CD8-positive, alpha-beta memory T cell (primary cell): ENCODE measurements around the gene GPC6. TPM values are rescaled to one million over a fixed set of nuclear protein-coding genes. Genes with fewer than 3 reads are reported as not detected.

ENCODE experiments used
- CTCF ChIA-PET: fragments of 350-600 bp; sonication (Branson Sonifier 250); formaldehyde crosslinking; loops from one replicate; lab custom pipeline; 2021; ENCODE audit warnings: antibody characterized with exemption; lab: Charles Lee
- POLR2A ChIA-PET: fragments of 350-600 bp; sonication (Branson Sonifier 250); formaldehyde crosslinking; loops from one replicate; lab custom pipeline; 2021; ENCODE audit warnings: antibody characterized with exemption; lab: Charles Lee
- DNase-seq, 5 donors: peaks; one replicate each; pipeline versions ENCODE4 v3.0.0 to v3.0.0-alpha.2; 2020 to 2022; ENCODE audit warnings: mixed read lengths in 1 of 5
- H3K27ac ChIP-seq: one replicate; pipeline ENCODE4 v1.7.0; 2013; ENCODE audit warnings: low read depth, mild to moderate bottlenecking, low read length, moderate library complexity
- H3K27me3 ChIP-seq: 2 replicates; pipeline ENCODE4 v1.7.0; 2013; ENCODE audit warnings: low read length, mild to moderate bottlenecking; ENCODE audit not compliant: insufficient read depth, poor library complexity, severe bottlenecking
- H3K36me3 ChIP-seq: 2 replicates; pipeline ENCODE4 v1.7.0; 2013; ENCODE audit warnings: mild to moderate bottlenecking, low read length, moderate library complexity; ENCODE audit not compliant: insufficient read depth
- H3K4me1 ChIP-seq: 2 replicates; pipeline ENCODE4 v1.7.0; 2013; ENCODE audit warnings: mild to moderate bottlenecking, low read length, moderate library complexity; ENCODE audit not compliant: insufficient read depth
- H3K4me3 ChIP-seq: 2 replicates; pipeline ENCODE4 v1.7.0; 2013; ENCODE audit warnings: mild to moderate bottlenecking, low read length
- H3K9me3 ChIP-seq: 2 replicates; pipeline ENCODE4 v1.7.0; 2013; ENCODE audit warnings: mild to moderate bottlenecking, low read length
- H3K27ac Mint-ChIP-seq, 8 donors: one replicate each; pipeline ENCODE4 v1.8.0; 2020 to 2021; ENCODE audit warnings: mixed read lengths in 8 of 8, mild to moderate bottlenecking in 6 of 8, inconsistent platforms in 3 of 8, moderate library complexity in 3 of 8
- H3K27me3 Mint-ChIP-seq, 2 donors: one replicate each; pipeline ENCODE4 v1.8.0; 2020 to 2021; ENCODE audit warnings: mixed read lengths in 2 of 2, mild to moderate bottlenecking in 1 of 2, moderate library complexity in 1 of 2
- H3K36me3 Mint-ChIP-seq, 3 donors: one replicate each; pipeline ENCODE4 v1.8.0; 2020 to 2021; ENCODE audit warnings: mixed read lengths in 3 of 3, inconsistent platforms in 1 of 3, mild to moderate bottlenecking in 1 of 3
- H3K4me1 Mint-ChIP-seq, 3 donors: one replicate each; pipeline ENCODE4 v1.8.0; 2020 to 2021; ENCODE audit warnings: mixed read lengths in 3 of 3, inconsistent platforms in 1 of 3, mild to moderate bottlenecking in 1 of 3
- H3K4me3 Mint-ChIP-seq, 7 donors: one replicate each; pipeline ENCODE4 v1.8.0; 2020 to 2021; ENCODE audit warnings: mixed read lengths in 7 of 7, mild to moderate bottlenecking in 6 of 7, moderate library complexity in 4 of 7, inconsistent platforms in 2 of 7
- H3K9me3 Mint-ChIP-seq, 5 donors: one replicate each; pipeline ENCODE4 v1.8.0; 2020 to 2022; ENCODE audit warnings: mixed read lengths in 5 of 5, mild to moderate bottlenecking in 3 of 5, moderate library complexity in 2 of 5, inconsistent platforms in 1 of 5
- polyA plus RNA-seq: library from polyadenylated mRNA; unstranded; fragments of 300-500 nt; fragmentation: Illumina TruSeq; gene quantifications from one replicate; pipeline ENCODE4 v1.2.3, GENCODE V29; 2021
- total RNA-seq, 2 experiments: library from RNA; stranded (reverse); gene quantifications; one replicate each; pipeline ENCODE4 v1.2.3, GENCODE V29; 2021

GPC6 gene
- total and polyA plus RNA-seq, 3 experiments from 2014 or later = not detected

- no peaks in the 10 kb centered on the region for H3K4me1 Mint-ChIP-seq
- DNase-seq = no peak
- H3K36me3 Mint-ChIP-seq = no peaks in the 10 kb centered on the region
- H3K4me3 Mint-ChIP-seq = no peak overlapping the region
- H3K27ac Mint-ChIP-seq = no peak overlapping the region
- Histone ChIP-seq H3K4me1 (no peaks in the 10 kb centered on the region), H3K9me3 (no peaks in the 10 kb centered on the region), H3K27ac (no peak overlapping the region), H3K36me3 (no peaks in the 10 kb centered on the region), H3K4me3 (no peak overlapping the region), H3K27me3 (no peaks in the 10 kb centered on the region)
- ChIA-PET POLR2A (no interaction called here), CTCF (no interaction called here)
- H3K9me3 Mint-ChIP-seq = no peaks in the 10 kb centered on the region
- no peaks in the 10 kb centered on the region for H3K27me3 Mint-ChIP-seq
These were observed 182.4 kb downstream of the GPC6 start for GRCh38 chr13:93409001-93409400.

DNA sequence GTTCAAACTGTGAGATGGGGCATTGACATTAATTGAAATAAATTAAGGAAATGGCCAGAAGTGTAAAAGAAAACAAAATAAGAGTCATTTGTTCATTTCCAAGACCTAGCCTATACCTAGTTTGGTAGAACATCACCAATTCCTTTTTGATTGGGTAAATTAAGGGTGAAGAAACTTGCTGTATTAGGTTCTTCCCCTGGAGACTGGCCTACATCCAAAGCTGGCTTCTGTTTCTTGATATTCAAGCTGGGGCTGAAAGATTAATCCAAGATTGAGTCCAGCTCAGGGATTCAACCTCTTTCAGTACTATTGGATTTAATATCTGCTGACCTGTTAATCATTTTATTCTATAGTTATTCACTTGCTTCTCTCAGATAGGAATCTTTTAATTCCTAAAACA is 183.2 kb downstream of the GPC6 start:
- CTCF ChIA-PET = no interaction called here
- H3K9me3 Mint-ChIP-seq = no peaks in the 10 kb centered on the region
- no peaks in the 10 kb centered on the region for H3K36me3 Mint-ChIP-seq
- Histone ChIP-seq H3K4me3 (no peak overlapping the region), H3K27ac (no peak overlapping the region), H3K9me3 (no peaks in the 10 kb centered on the region), H3K36me3 (no peaks in the 10 kb centered on the region), H3K27me3 (no peaks in the 10 kb centered on the region), H3K4me1 (no peaks in the 10 kb centered on the region)
- no peak overlapping the region for H3K4me3 Mint-ChIP-seq
- H3K4me1 Mint-ChIP-seq = no peaks in the 10 kb centered on the region
- H3K27ac Mint-ChIP-seq = no peak overlapping the region
- H3K27me3 Mint-ChIP-seq = no peaks in the 10 kb centered on the region
- POLR2A ChIA-PET = no interaction called here
- no peak for DNase-seq

- Histone ChIP-seq H3K4me3 (no peak overlapping the region), H3K4me1 (no peaks in the 10 kb centered on the region), H3K36me3 (no peaks in the 10 kb centered on the region), H3K9me3 (no peaks in the 10 kb centered on the region), H3K27ac (no peak overlapping the region), H3K27me3 (no peaks in the 10 kb centered on the region)
- no peaks in the 10 kb centered on the region for H3K36me3 Mint-ChIP-seq
- no peak overlapping the region for H3K4me3 Mint-ChIP-seq
- no peaks in the 10 kb centered on the region for H3K4me1 Mint-ChIP-seq
- H3K27me3 Mint-ChIP-seq = no peaks in the 10 kb centered on the region
- H3K9me3 Mint-ChIP-seq = no peaks in the 10 kb centered on the region
- POLR2A ChIA-PET = no interaction called here
- CTCF ChIA-PET = no interaction called here
- no peak for DNase-seq
- H3K27ac Mint-ChIP-seq = no peak overlapping the region
These were observed 184.6 kb downstream of the GPC6 start for GRCh38 chr13:93411186-93411680.

GRCh38 chr13:93412676-93413075 is 186.1 kb downstream of the GPC6 start:
- H3K9me3 Mint-ChIP-seq = no peaks in the 10 kb centered on the region
- no peak overlapping the region for H3K27ac Mint-ChIP-seq
- no peak overlapping the region for H3K27ac ChIP-seq
- DNase-seq = no peak
- no peaks in the 10 kb centered on the region for H3K36me3 ChIP-seq
- no peak overlapping the region for H3K4me3 ChIP-seq
- no peaks in the 10 kb centered on the region for H3K36me3 Mint-ChIP-seq
- ChIA-PET POLR2A (no interaction called here), CTCF (no interaction called here)
- H3K27me3 Mint-ChIP-seq = no peaks in the 10 kb centered on the region
- no peak overlapping the region for H3K4me3 Mint-ChIP-seq
- H3K9me3 ChIP-seq = no peaks in the 10 kb centered on the region
- H3K4me1 ChIP-seq = no peaks in the 10 kb centered on the region
- no peaks in the 10 kb centered on the region for H3K27me3 ChIP-seq
- H3K4me1 Mint-ChIP-seq = no peaks in the 10 kb centered on the region

GRCh38 chr13:93413972-93414717 is 187.5 kb downstream of the GPC6 start:
- Histone ChIP-seq H3K36me3 (no peaks in the 10 kb centered on the region), H3K4me3 (no peak overlapping the region), H3K4me1 (no peaks in the 10 kb centered on the region), H3K27me3 (no peaks in the 10 kb centered on the region), H3K9me3 (no peaks in the 10 kb centered on the region), H3K27ac (no peak overlapping the region)
- H3K4me3 Mint-ChIP-seq = no peak overlapping the region
- POLR2A ChIA-PET = no interaction called here
- no peaks in the 10 kb centered on the region for H3K9me3 Mint-ChIP-seq
- no peaks in the 10 kb centered on the region for H3K36me3 Mint-ChIP-seq
- CTCF ChIA-PET = no interaction called here
- H3K27ac Mint-ChIP-seq = no peak overlapping the region
- no peak for DNase-seq
- no peaks in the 10 kb centered on the region for H3K27me3 Mint-ChIP-seq
- no peaks in the 10 kb centered on the region for H3K4me1 Mint-ChIP-seq

DNA sequence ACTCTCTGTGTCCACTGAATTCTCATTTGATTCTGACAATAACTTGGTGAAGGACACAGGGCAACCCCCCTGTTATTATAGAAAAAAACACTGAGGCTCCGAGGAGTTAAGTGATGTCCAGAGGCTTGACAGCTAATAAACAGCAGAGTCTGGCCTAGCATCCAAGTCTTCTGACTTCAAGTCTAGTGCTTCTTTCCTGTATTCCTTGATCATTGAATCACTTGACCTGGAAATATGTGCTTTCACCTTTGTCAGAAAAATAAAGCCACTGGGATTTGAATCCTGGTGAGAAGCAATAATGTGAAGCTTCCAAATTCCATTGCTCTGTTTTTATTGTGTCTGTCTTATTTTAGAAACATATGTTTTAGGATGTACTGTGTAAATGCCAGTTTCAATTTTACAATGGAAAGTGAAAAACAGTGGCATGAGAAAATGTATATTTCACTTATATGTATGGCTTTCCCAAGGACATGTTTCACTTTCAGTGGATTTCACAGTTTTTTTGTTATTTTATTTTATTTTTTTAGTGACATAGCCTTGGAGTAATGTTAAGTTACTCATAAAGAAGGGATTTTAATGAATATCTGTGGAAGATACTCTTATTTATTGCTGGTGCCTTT is 190.2 kb downstream of the GPC6 start:
- no peaks in the 10 kb centered on the region for H3K27me3 ChIP-seq
- CTCF ChIA-PET = no interaction called here
- H3K4me1 ChIP-seq = no peaks in the 10 kb centered on the region
- Mint-ChIP-seq H3K27ac (no peak overlapping the region), H3K27me3 (peaks cover 0 to 1% of the 10 kb centered on the region in 2 donors), H3K4me3 (no peak overlapping the region), H3K4me1 (no peaks in the 10 kb centered on the region), H3K9me3 (no peaks in the 10 kb centered on the region), H3K36me3 (no peaks in the 10 kb centered on the region)
- H3K9me3 ChIP-seq = no peaks in the 10 kb centered on the region
- DNase-seq = no peak
- no peak overlapping the region for H3K27ac ChIP-seq
- no peaks in the 10 kb centered on the region for H3K36me3 ChIP-seq
- POLR2A ChIA-PET = no interaction called here
- no peak overlapping the region for H3K4me3 ChIP-seq

DNA sequence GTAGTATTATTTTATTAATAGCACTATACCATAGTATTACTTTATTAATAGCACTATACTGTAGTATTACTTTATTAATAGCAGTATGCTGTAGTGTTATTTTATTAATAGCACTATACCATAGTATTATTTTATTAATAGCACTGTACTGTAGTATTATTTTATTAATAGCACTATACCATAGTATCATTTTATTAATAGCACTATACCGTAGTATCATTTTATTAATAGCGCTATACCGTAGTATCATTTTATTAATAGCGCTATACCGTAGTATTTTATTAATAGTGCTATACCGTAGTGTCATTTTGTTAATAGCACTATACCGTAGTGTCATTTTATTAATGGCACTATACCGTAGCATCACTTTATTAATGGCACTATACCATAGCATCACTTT is 191.8 kb downstream of the GPC6 start:
- Mint-ChIP-seq H3K9me3 (no peaks in the 10 kb centered on the region), H3K4me3 (no peak overlapping the region), H3K27ac (no peak overlapping the region), H3K4me1 (no peaks in the 10 kb centered on the region), H3K27me3 (peaks cover 0 to 1% of the 10 kb centered on the region in 2 donors), H3K36me3 (no peaks in the 10 kb centered on the region)
- Histone ChIP-seq H3K4me3 (no peak overlapping the region), H3K27me3 (no peaks in the 10 kb centered on the region), H3K9me3 (no peaks in the 10 kb centered on the region), H3K36me3 (no peaks in the 10 kb centered on the region), H3K27ac (no peak overlapping the region), H3K4me1 (no peaks in the 10 kb centered on the region)
- ChIA-PET CTCF (no interaction called here), POLR2A (no interaction called here)
- DNase-seq = no peak

DNA sequence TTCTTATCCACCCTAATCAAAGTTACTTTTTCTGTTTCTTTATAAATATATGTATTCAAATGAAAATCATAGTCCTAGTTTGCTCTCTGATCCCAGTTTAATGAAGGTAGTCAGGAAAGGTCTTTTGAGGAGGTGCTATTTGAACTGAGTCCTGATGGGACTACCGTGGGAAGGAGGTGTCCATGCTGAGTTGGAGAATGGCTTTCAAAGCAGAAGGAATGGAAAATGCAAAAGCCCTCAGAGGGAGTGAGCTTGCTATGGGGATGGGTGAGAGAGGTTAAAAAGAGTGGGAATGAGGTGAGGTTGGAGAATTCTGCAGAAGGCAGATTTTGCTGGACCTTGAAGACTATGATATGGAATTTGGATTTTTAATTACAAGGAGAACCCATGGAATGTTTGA is 193.6 kb downstream of the GPC6 start:
- H3K36me3 ChIP-seq = no peaks in the 10 kb centered on the region
- no peaks in the 10 kb centered on the region for H3K27me3 ChIP-seq
- no peaks in the 10 kb centered on the region for H3K4me1 ChIP-seq
- no peak overlapping the region for H3K4me3 ChIP-seq
- no peak overlapping the region for H3K27ac ChIP-seq
- Mint-ChIP-seq H3K36me3 (no peaks in the 10 kb centered on the region), H3K9me3 (no peaks in the 10 kb centered on the region), H3K27ac (no peak overlapping the region), H3K4me3 (no peak overlapping the region), H3K4me1 (no peaks in the 10 kb centered on the region), H3K27me3 (peaks cover 0 to 1% of the 10 kb centered on the region in 2 donors)
- no peak for DNase-seq
- no peaks in the 10 kb centered on the region for H3K9me3 ChIP-seq
- ChIA-PET POLR2A (no interaction called here), CTCF (no interaction called here)
